Immature natural killer cell (primary cell): ENCODE measurements around the gene DCDC2C. TPM values are rescaled to one million over a fixed set of nuclear protein-coding genes. Genes with fewer than 3 reads are reported as not detected.
A peak's percentile ranks its signal among the peaks of the same experiment; 100 is the strongest.
"Not testable (repeated sequence)": the region's sequence is repeated elsewhere in the genome, so short reads cannot be mapped to it uniquely, and the experiment has no call there.

Experiments
- DNase-seq, 3 donors: peaks; one replicate each; pipeline ENCODE4 v3.0.0; 2022; ENCODE audit warnings: mixed read lengths in 1 of 3
- H3K27ac Mint-ChIP-seq, 6 donors: one replicate each; pipeline ENCODE4 v1.8.0; 2020; ENCODE audit warnings: mixed read lengths in 6 of 6, mild to moderate bottlenecking in 5 of 6, inconsistent platforms in 4 of 6, moderate library complexity in 3 of 6
- H3K27me3 Mint-ChIP-seq, 3 donors: one replicate each; pipeline ENCODE4 v1.8.0; 2020 to 2021; ENCODE audit warnings: low read depth in 3 of 3, mild to moderate bottlenecking in 3 of 3, mixed read lengths in 3 of 3, moderate library complexity in 3 of 3, inconsistent platforms in 1 of 3
- H3K36me3 Mint-ChIP-seq, 3 donors: one replicate each; pipeline ENCODE4 v1.8.0; 2020; ENCODE audit warnings: mixed read lengths in 3 of 3, inconsistent platforms in 2 of 3, mild to moderate bottlenecking in 2 of 3
- H3K4me1 Mint-ChIP-seq, 2 donors: one replicate each; pipeline ENCODE4 v1.8.0; 2020; ENCODE audit warnings: inconsistent platforms in 2 of 2, mild to moderate bottlenecking in 2 of 2, mixed read lengths in 2 of 2, moderate library complexity in 1 of 2
- H3K4me3 Mint-ChIP-seq, 5 donors: one replicate each; pipeline ENCODE4 v1.8.0; 2020; ENCODE audit warnings: mild to moderate bottlenecking in 5 of 5, mixed read lengths in 5 of 5, inconsistent platforms in 3 of 5, moderate library complexity in 3 of 5
- H3K9me3 Mint-ChIP-seq, 6 donors: one replicate each; pipeline ENCODE4 v1.8.0; 2020; ENCODE audit warnings: mild to moderate bottlenecking in 6 of 6, mixed read lengths in 6 of 6, inconsistent platforms in 4 of 6, moderate library complexity in 3 of 6
- polyA plus RNA-seq, 3 donors: library from polyadenylated mRNA; unstranded; fragments of 300-500 nt; fragmentation: Illumina TruSeq; gene quantifications; one replicate each; pipeline ENCODE4 v1.2.3, GENCODE V29; 2021

Gene DCDC2C, protein sequence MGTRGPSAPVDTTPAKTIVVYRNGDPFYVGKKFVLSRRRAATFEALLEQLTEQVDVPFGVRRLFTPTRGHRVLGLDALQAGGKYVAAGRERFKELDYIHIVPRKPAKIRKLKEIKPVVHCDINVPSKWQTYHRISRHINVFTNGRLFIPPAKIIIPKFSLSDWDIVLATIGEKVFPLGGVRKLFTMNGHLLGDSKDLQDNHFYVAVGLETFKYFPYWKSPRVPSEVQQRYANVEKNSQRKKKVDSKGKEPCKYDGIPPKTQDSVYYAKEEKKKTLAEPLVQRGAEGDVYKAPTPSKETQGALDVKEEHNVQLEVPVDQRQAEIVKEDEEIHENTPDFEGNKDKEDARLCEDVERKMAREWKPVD
- not detected for polyA plus RNA-seq

DNA sequence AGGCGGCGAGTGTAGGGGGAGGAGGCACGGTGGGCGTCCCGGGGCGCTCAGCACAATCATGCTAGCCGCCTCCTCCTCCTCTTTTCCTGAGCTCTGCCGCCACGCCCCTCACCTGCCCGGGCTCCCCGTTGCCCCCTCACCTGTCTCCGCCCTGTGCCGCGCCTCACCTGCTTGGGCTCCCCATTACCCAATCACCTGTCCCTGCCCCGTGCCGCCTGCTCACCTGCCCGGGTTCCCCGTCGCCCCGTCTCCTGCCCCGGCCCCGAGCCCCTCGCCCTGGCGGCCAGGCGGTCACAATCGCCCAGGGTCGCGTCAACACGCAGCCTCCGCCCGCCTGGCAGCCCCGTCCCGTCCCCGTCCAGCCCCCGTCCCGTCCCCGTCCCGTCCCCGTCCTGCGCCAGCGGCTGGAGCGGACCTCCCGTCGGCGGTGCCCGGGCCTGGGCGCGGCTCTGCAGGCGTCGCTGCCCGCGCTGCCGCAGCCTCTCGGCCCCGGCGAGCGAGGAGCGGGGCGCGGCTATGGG lies at the start of gene DCDC2C:
DCDC2C (plus strand) TSS at position 340 of the 521 bp plus-strand sequence; CDS start at position 517, 177 bp downstream.
- no peak within 1 kb of the TSS for H3K4me3 Mint-ChIP-seq
- peaks cover 8 to 23% (median 9%) of the 10 kb centered on the region in 3 donors for H3K27me3 Mint-ChIP-seq

DNA sequence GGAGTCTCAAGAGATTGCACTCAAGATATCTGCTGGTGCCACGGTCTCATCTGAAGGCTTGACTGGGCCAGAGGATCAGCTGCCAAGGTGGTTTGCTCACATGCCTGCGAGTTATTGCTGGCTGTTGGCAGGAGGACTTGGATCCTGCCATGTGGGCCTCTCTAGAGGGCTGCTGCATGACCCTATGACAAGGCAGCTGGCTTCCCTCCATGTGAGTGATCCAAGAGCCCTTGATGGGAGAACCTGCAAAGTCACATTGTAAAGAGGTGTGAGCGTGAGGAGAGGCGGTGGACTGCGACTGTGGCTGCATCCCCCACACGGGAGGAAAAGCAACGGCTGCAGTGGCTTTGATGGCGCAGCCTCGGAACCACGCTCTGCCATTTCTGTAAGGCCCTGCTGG lies 49.4 kb upstream of the DCDC2C start:
- Mint-ChIP-seq H3K27ac (peak overlapping the region in 1 of 6 donors; percentile 51), H3K4me1 (peaks cover 16 to 18% of the 10 kb centered on the region in 2 donors), H3K36me3 (no peaks in the 10 kb centered on the region), H3K27me3 (peaks cover 8 to 18% (median 10%) of the 10 kb centered on the region in 3 donors), H3K4me3 (no peak overlapping the region), H3K9me3 (no peaks in the 10 kb centered on the region)
- no peak for DNase-seq

More for the DNA sequence above, at the start of gene DCDC2C:
- H3K27ac Mint-ChIP-seq: no peak within 1 kb of the TSS
- no peak for DNase-seq
- peaks cover 5 to 6% of the 10 kb centered on the region in 2 donors for H3K4me1 Mint-ChIP-seq
- H3K9me3 Mint-ChIP-seq: peaks cover 0 to 4% (median 0%) of the 10 kb centered on the region in 6 donors
- peaks cover 0 to 8% (median 0%) of the 10 kb centered on the region in 3 donors for H3K36me3 Mint-ChIP-seq

DNA sequence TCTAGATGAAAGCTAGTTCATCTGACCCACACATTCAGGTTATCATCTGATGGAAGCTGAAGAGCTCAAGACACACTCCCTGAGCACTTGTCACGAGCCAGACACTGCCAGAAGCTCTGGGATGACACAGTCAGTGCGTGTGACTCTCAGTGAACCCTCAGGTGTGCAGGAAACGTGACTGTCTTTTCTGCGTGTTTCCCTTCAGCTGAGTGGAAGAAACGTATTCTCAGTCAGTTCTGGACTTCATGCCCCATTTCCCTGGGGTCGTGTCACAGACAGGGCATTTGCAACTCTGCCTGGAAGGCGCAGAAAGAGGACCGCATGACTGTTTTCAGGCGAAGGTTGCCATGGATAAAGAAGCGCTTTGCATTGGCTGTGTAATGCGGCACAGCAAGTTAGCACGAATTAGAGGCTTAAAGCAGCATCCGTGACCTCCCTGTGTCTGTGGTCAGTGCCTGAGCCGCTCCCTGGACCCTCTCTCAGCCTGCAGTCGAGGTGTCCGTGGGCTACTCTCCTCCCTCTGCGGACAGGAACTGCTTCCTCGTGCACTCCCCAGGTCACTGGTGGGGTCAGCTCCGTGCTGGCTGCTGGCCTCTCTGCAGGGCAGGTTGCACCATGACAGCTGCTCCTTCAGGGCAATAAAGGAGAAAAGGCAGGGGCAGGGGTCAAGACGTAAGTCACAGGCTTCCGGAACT lies 48.7 kb upstream of the DCDC2C start:
- Mint-ChIP-seq H3K4me1 (peaks cover 16 to 18% of the 10 kb centered on the region in 2 donors), H3K27me3 (peaks cover 8 to 18% (median 8%) of the 10 kb centered on the region in 3 donors), H3K27ac (peak overlapping the region in 1 of 6 donors; percentile 64), H3K36me3 (no peaks in the 10 kb centered on the region), H3K4me3 (no peak overlapping the region), H3K9me3 (no peaks in the 10 kb centered on the region)
- DNase-seq: no peak

DNA sequence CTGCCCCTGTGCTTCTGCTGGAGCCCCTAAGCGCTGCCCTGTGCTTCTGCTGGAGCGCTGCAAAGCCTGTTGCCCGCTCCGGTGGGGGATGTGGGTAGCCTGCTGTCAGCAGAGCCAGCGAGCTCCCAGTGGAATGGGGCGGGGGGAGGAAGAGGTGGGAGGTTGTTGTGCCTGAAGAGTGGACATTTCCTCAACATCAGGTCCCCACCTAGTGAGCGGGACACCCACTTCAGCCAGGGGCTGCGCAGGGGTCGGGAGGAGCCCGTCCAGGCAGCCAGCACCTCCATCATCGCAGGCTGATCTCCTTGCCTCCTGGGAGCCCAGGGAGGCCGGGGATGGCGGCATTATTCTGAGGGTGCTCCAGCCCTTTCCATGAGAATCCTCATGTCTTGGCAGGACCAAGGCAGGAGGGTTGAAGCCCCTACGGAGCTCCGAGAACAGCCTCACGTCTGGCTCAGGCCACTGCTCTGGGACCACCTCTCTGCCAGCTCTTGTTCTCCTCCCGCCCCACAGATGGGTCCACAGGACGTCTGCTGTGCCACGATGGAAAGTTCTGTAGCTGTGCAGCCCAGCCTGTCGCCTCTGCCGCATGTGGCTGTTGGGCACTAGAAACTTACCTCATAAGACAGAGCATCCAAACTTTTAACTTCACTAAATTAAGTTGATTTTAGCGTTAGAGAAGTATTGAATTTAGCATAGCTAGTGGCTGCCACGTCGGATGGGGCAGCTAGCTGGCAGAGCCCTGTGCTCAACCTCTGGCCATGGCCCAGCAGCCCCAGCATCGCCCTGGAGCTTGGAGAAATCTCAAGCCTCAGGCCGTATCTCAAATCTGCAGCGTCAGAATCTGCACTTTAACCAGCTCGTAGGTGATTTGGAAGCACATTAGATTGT lies 47.3 kb upstream of the DCDC2C start:
- H3K36me3 Mint-ChIP-seq: no peaks in the 10 kb centered on the region
- no peak overlapping the region for H3K27ac Mint-ChIP-seq
- no peaks in the 10 kb centered on the region for H3K9me3 Mint-ChIP-seq
- peaks cover 6 to 11% (median 6%) of the 10 kb centered on the region in 3 donors for H3K27me3 Mint-ChIP-seq
- H3K4me3 Mint-ChIP-seq: no peak overlapping the region
- peaks cover 12 to 13% of the 10 kb centered on the region in 2 donors for H3K4me1 Mint-ChIP-seq
- DNase-seq: no peak

DNA sequence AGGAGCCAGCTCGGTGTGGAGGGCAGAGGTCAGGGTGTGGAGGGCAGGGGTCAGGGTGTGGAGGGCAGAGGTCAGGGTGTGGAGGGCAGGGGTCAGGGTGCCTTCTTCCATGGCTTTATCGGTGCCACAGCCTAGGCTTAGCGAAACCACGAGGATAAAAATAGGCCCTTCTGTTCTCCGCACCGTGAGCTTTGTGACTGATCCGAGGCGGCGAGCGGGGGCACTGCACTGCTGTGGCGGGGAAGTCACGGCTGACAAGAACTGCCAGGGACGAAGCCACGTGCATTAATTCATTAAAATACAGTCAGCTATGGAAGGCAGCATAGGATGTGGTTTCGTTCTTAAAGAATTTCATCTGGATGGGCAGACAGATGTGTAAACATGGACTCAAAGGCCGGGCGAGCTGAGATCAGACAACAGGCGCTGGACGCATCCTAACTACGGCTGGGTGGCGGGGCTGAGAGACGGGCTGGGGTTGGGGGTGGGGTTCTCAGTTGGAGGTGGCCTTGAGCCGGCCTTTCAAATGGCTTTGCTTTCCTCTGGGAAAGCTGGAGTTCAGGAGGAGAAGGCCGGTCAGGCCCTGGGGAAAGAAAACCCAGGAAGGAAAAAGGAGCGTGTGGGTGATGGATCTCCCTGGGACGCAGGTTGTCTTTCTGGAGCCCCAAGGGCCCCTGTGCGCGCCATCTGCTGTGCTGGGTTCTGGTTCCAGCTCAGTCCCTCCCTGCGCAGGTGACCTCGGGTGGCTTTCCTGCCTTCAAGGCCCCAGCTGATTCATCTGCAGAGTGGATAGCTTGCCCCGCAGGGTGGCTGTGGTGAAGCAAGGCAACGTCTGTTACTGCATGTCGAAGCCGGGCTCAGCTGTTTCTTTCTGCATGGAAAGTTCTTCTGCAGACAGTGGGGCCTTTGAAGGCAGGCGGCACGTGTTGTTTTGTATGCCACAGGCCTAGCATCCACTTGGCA lies 46.3 kb upstream of the DCDC2C start:
- DNase-seq: no peak
- H3K27ac Mint-ChIP-seq: no peak overlapping the region
- no peaks in the 10 kb centered on the region for H3K36me3 Mint-ChIP-seq
- no peak overlapping the region for H3K4me3 Mint-ChIP-seq
- H3K4me1 Mint-ChIP-seq: peaks cover 3 to 4% of the 10 kb centered on the region in 2 donors
- H3K27me3 Mint-ChIP-seq: peaks cover 2 to 4% (median 3%) of the 10 kb centered on the region in 3 donors
- H3K9me3 Mint-ChIP-seq: no peaks in the 10 kb centered on the region

DNA sequence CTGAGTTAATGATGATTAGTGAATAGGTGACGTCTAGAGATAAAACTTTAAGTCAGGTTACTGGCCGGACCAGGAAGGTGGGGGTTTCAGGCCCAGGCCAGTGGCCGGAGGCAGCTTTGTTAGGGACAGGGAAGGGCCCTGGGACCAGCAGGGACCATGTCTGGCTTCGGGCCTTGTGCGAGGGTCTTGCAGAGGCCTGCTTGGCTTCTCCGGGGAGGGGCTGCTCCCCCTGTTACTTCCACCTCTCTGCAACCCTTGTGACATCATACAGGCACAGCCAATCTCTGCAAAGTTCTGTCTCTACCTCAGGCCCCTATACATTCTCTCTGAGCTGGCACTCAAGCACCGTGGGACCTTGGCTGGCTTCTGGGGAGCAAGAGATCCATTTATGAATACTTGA lies 45.5 kb upstream of the DCDC2C start, which contains the start of gene ALLC:
ALLC (plus strand) TSS at position 320 of the 400 bp plus-strand sequence. CDS start 12,958 bp downstream, outside the sequence.
- no peak within 1 kb of the TSS for H3K4me3 Mint-ChIP-seq
- H3K36me3 Mint-ChIP-seq: no peaks in the 10 kb centered on the region
- peaks cover 0 to 2% (median 2%) of the 10 kb centered on the region in 3 donors for H3K27me3 Mint-ChIP-seq
- no peaks in the 10 kb centered on the region for H3K9me3 Mint-ChIP-seq
- DNase-seq: no peak
- H3K27ac Mint-ChIP-seq: no peak within 1 kb of the TSS
- no peaks in the 10 kb centered on the region for H3K4me1 Mint-ChIP-seq

DNA sequence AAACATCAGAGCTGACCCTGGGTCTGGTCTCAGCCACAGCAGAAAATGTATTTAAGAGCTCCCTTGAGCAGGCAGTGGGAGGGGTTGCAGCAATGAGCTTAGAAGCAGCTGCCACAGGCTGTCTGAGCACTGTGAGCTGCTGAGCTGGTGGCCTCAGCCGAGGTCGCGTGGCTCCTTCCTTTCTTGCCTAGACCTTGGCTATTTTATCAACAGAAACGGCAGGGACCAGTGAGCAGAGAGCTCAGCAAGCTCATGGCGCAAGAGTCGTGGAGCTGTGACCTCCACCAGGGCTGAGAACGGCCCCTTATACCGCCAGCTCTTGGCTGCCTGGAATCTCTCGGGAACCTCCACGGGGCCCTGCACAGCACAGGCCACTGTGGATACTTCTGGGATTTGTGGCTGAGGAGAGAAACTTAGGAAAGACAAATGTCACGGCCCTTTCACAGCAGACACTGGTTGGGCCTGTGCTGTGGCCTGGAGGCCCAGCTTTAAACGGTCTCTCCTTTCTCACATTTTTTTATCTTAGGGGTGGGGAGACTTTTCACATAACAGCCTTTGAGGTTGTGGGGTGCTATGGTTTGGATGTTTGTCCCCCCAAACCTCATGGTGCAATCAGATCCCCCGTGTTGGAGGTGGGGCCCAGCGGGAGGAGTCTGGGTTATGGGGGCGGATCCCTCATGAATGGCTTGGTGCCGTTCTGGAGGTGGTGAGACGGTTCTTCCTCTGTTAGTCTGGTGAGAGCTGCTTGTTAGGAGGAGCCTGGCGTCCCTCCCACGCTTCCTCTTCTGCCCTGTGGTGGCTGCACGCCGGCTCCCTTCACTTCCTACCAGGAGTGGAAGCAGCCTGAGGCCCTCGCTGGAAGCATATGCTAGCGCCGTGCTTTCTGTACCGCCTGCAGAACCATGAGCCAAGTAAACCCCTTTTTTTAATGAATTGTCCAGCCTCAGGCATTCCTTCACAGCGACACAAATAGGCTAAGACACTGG lies 43.6 kb upstream of the DCDC2C start:
- H3K27me3 Mint-ChIP-seq: peaks cover 0 to 2% (median 2%) of the 10 kb centered on the region in 3 donors
- peak in 1 of 3 donors; percentile 6 for DNase-seq

DNA sequence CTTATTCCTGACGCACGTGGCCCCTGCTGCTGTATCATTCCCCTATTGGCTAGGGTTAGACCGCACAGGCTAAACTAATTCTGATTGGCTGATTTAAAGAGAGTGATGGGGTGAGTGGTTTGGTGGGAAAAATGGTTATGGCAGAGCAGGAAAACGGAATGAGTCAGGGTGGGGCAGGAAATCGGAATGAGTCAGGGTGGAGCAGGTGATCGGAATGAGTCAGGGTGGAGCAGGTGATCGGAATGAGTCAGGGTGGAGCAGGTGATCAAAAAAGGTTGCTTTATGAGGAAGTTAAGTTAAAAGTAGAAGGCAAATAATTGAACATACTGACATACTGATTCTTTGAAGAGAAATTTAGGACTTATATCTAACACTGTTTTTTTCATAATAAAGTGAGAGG lies 42.7 kb upstream of the DCDC2C start:
- not testable (repeated sequence) for H3K27me3 Mint-ChIP-seq, H3K4me3 Mint-ChIP-seq, H3K36me3 Mint-ChIP-seq, DNase-seq, H3K9me3 Mint-ChIP-seq, H3K4me1 Mint-ChIP-seq, H3K27ac Mint-ChIP-seq

More for the DNA sequence above, 43.6 kb upstream of the DCDC2C start:
- no peaks in the 10 kb centered on the region for H3K9me3 Mint-ChIP-seq
- no peaks in the 10 kb centered on the region for H3K36me3 Mint-ChIP-seq
- no peak overlapping the region for H3K27ac Mint-ChIP-seq
- no peaks in the 10 kb centered on the region for H3K4me1 Mint-ChIP-seq
- H3K4me3 Mint-ChIP-seq: no peak overlapping the region

DNA sequence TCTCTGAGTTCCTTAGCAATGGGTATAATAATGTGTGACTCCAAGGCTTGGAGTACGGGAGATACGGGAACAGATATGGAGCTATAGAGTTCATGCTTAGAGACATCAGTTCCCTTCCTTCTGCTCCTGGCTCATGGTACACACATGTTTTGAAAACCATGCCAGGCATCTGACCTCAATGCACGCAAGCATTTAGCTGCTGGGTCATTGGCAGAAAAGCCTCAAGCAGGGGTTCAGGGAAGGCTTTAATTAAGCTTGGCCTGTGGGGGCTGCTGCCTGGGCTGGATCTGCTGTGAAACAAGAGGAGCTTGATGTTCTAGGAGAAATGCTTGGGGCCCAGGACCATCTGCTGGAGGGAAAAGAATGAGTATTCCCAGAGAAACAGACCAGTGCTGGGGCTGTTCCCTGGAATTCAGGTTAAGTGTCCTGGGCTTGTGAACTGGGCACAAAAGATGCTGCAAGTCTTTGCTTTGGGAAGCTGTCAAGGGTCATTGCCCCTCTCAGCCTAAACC lies 42.2 kb upstream of the DCDC2C start:
- H3K4me1 Mint-ChIP-seq: no peaks in the 10 kb centered on the region
- H3K27ac Mint-ChIP-seq: no peak overlapping the region

DNA sequence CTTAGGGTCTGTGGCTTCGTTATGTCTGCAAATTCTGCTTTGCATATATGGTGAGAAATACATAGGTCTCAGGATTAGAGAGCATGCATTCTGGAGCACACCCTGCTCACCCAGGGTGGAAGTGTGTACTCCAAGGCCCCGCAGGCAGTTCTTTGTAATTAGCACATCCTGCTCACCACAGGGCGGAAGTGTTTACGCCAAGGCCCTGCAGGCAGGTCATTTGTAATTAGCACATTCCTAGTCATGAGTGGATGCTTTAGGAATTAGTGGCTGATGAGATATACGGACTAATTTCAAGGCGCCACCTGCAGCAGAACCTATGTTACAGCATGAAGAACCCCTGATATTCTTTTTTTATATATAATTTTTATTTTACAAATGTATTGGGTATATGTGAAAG lies 41.1 kb upstream of the DCDC2C start:
- no peaks in the 10 kb centered on the region for H3K4me1 Mint-ChIP-seq
- DNase-seq: no peak
- no peaks in the 10 kb centered on the region for H3K9me3 Mint-ChIP-seq
- H3K36me3 Mint-ChIP-seq: no peaks in the 10 kb centered on the region
- H3K4me3 Mint-ChIP-seq: no peak overlapping the region
- H3K27ac Mint-ChIP-seq: no peak overlapping the region
- H3K27me3 Mint-ChIP-seq: peaks cover 2 to 3% (median 2%) of the 10 kb centered on the region in 3 donors

More for the DNA sequence above, 42.2 kb upstream of the DCDC2C start:
- H3K9me3 Mint-ChIP-seq: no peaks in the 10 kb centered on the region
- no peak for DNase-seq
- no peaks in the 10 kb centered on the region for H3K36me3 Mint-ChIP-seq
- no peak overlapping the region for H3K4me3 Mint-ChIP-seq
- peaks cover 2 to 3% (median 2%) of the 10 kb centered on the region in 3 donors for H3K27me3 Mint-ChIP-seq

DNA sequence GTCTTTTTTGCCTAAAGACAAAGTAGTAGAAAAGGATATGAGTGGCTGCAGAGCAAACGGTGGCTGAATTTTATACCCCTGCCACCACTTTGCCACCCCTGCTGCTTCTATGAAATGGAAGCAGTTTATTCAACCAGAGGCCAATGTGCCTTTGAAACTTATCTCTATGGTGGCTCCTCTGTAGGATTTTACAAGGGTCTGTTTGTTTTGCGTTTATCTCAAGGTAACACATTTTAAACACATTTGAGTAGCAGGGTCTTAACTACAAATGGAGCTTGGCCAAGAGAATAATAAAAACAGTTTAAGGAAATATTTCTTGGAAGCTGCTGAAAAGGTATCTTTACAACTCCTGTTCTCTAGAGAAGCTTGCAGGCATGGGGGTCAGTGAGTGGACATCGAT lies 39.3 kb upstream of the DCDC2C start:
- Mint-ChIP-seq H3K27ac (no peak overlapping the region), H3K36me3 (no peaks in the 10 kb centered on the region), H3K4me3 (no peak overlapping the region), H3K27me3 (peaks cover 2 to 5% (median 4%) of the 10 kb centered on the region in 3 donors), H3K9me3 (no peaks in the 10 kb centered on the region), H3K4me1 (no peaks in the 10 kb centered on the region)
- no peak for DNase-seq
